Sigmoid colon (tissue), 7 donors: ENCODE measurements around the gene INTS6L. TPM values are rescaled to one million over a fixed set of nuclear protein-coding genes. Genes with fewer than 3 reads are reported as not detected.

ENCODE experiments used
- DNase-seq: peaks from one replicate; pipeline ENCODE4 v3.0.0-alpha.2; 2019
- H3K27ac ChIP-seq, 4 donors: fragments of 200-600 bp; sonication (generic); one replicate each; pipeline ENCODE4 v1.5.1; 2016 to 2019; ENCODE audit warnings: mild to moderate bottlenecking in 1 of 4
- H3K27me3 ChIP-seq, 3 donors: fragments of 200-600 bp; sonication (generic); one replicate each; pipeline ENCODE4 v1.5.1; 2019; ENCODE audit warnings: mild to moderate bottlenecking in 1 of 3
- H3K36me3 ChIP-seq, 4 donors: fragments of 200-600 bp; sonication (generic); one replicate each; pipeline ENCODE4 v1.5.1; 2016 to 2019
- H3K4me1 ChIP-seq, 4 donors: fragments of 200-600 bp; sonication (generic); one replicate each; pipeline ENCODE4 v1.5.1; 2017 to 2019
- H3K4me3 ChIP-seq, 4 donors: fragments of 200-600 bp; sonication (generic); one replicate each; pipeline ENCODE4 v1.5.1; 2017 to 2019; ENCODE audit warnings: mild to moderate bottlenecking in 2 of 4, moderate library complexity in 1 of 4
- H3K9me3 ChIP-seq, 4 donors: fragments of 200-600 bp in 3 of 4; sonication (generic) in 3 of 4; one replicate each; pipeline versions ENCODE4 v1.5.1 to v1.6.1; 2013 to 2019
- CTCF ChIP-seq, 4 experiments: fragments of 450-650 bp in 3 of 4; fragments of 200-600 bp in 1 of 4; IDR thresholded peaks; one replicate each; pipeline ENCODE4 v1.5.1; 2016 to 2019; ENCODE audit warnings: antibody characterized with exemption in 4 of 4, mild to moderate bottlenecking in 3 of 4, moderate library complexity in 2 of 4
- EP300 ChIP-seq, 4 donors: sonication (generic); formaldehyde crosslinking; IDR thresholded peaks; one replicate each; pipeline ENCODE4 v1.6.1; 2017; ENCODE audit warnings: antibody characterized with exemption in 4 of 4
- POLR2A ChIP-seq, 2 donors: fragments of 450-650 bp; IDR thresholded peaks; one replicate each; pipeline ENCODE4 v1.6.1; 2016; ENCODE audit warnings: antibody characterized with exemption in 2 of 2, mild to moderate bottlenecking in 2 of 2, moderate library complexity in 2 of 2
- POLR2AphosphoS5 ChIP-seq, 4 donors: sonication (generic); formaldehyde crosslinking; IDR thresholded peaks; one replicate each; pipeline ENCODE4 v1.6.1; 2017; ENCODE audit warnings: antibody characterized with exemption in 4 of 4
- WGBS, 2 donors: extraction: QIAGEN DNeasy Blood & Tissue Kit; methylation state at CpG; one replicate each; pipeline ENCODE4 v1.1.7; 2013; 5-methylcytosine and 5-hydroxymethylcytosine counted together
- intact Hi-C: fragments of 100-400 bp; cut with DNase I; formaldehyde crosslinking; loops from one replicate; pipeline ENCODE4 v1.15.1; 2023
- polyA plus RNA-seq, 3 donors: library from polyadenylated mRNA; stranded (reverse); fragments of 200-250 nt; gene quantifications; one replicate each; pipeline ENCODE4 v1.2.3, GENCODE V29; 2013
- total RNA-seq, 4 donors: library from RNA; depleted of rRNA; stranded (reverse); fragments of >200 nt; gene quantifications; one replicate each; pipeline ENCODE4 v1.1.0, GENCODE V29; 2016
- donor health status: healthy with polysubstance abuse.
- donor health status: Bipolar disorder and iron deficiency.
- donor health status: healthy.

Gene INTS6L
- total and polyA plus RNA-seq, 7 donors: 2.3 to 10.5 (median 8.7) TPM

GRCh38 chrX:135521405-135522131 is 1.1 kb downstream of the INTS6L start:
- Histone ChIP-seq H3K27ac (peak overlapping the region; percentile 91 to 96 (median 94)), H3K9me3 (no peaks in the 10 kb centered on the region), H3K4me3 (peak overlapping the region; percentile 62 to 80 (median 68)), H3K27me3 (no peaks in the 10 kb centered on the region), H3K36me3 (no peaks in the 10 kb centered on the region), H3K4me1 (peaks cover 0 to 5% (median 0%) of the 10 kb centered on the region in 4 donors)
- 1% methylated on average over 72 of the region's 73 CpGs for WGBS, 2 donors
- peak; percentile 94 for DNase-seq
- peak; percentile 66 to 89 (median 83) for TF ChIP-seq POLR2AphosphoS5 (IDR thresholded peaks at IDR 0.05)
- TF ChIP-seq CTCF (IDR thresholded peaks at IDR 0.05): no peak
- TF ChIP-seq EP300 (IDR thresholded peaks at IDR 0.05): no peak
- peak; percentile 22 to 31 for TF ChIP-seq POLR2A (IDR thresholded peaks at IDR 0.05)
- intact Hi-C loops: loop anchor here (5.0 to 10.0 kb wide), 3 partner anchors 99 to 976 kb away; partner anchors contain the start of genes HTATSF1, MMGT1 and SMIM10L2A

- no peak for DNase-seq
- WGBS, 2 donors: 0 to 1% methylated on average over 9 of the region's 9 CpGs
- Histone ChIP-seq H3K27me3 (no peaks in the 10 kb centered on the region), H3K36me3 (no peaks in the 10 kb centered on the region), H3K27ac (peak overlapping the region; percentile 80 to 95 (median 82)), H3K9me3 (no peaks in the 10 kb centered on the region), H3K4me3 (peak overlapping the region; percentile 32 to 80 (median 68)), H3K4me1 (peaks cover 0 to 5% (median 0%) of the 10 kb centered on the region in 4 donors)
- no peak for TF ChIP-seq EP300 (IDR thresholded peaks at IDR 0.05)
- TF ChIP-seq POLR2AphosphoS5 (IDR thresholded peaks at IDR 0.05): peak in 1 of 4 donors; percentile 2
- no peak for TF ChIP-seq CTCF (IDR thresholded peaks at IDR 0.05)
- no peak for TF ChIP-seq POLR2A (IDR thresholded peaks at IDR 0.05)
- intact Hi-C loops: loop anchor here (5.0 to 10.0 kb wide), 3 partner anchors 100 to 975 kb away; partner anchors contain the start of genes HTATSF1, MMGT1 and SMIM10L2A
These were observed 1.7 kb downstream of the INTS6L start for GRCh38 chrX:135522132-135522530.

- H3K36me3 ChIP-seq: no peaks in the 10 kb centered on the region
- 70 to 76% methylated on average over 20 of the region's 20 CpGs for WGBS, 2 donors
- H3K9me3 ChIP-seq: no peaks in the 10 kb centered on the region
- no peaks in the 10 kb centered on the region for H3K27me3 ChIP-seq
- no peak for DNase-seq
- peaks cover 0 to 5% (median 0%) of the 10 kb centered on the region in 4 donors for H3K4me1 ChIP-seq
- peak overlapping the region; percentile 80 to 95 (median 82) for H3K27ac ChIP-seq
- TF ChIP-seq POLR2A (IDR thresholded peaks at IDR 0.05): no peak
- no peak overlapping the region for H3K4me3 ChIP-seq
- intact Hi-C loops: loop anchor here (5.0 to 10.0 kb wide), 3 partner anchors 101 to 974 kb away; partner anchors contain the start of genes HTATSF1, MMGT1 and SMIM10L2A
These were observed 2.6 kb downstream of the INTS6L start for GRCh38 chrX:135522878-135523693.

- no peak overlapping the region for H3K27ac ChIP-seq
- TF ChIP-seq POLR2AphosphoS5 (IDR thresholded peaks at IDR 0.05): no peak
- no peaks in the 10 kb centered on the region for H3K4me1 ChIP-seq
- intact Hi-C loops: loop anchor here (10.0 kb wide), 1 partner anchor 447 kb away; the partner anchor contains the start of gene MMGT1
- no peaks in the 10 kb centered on the region for H3K9me3 ChIP-seq
- no peak for DNase-seq
- no peaks in the 10 kb centered on the region for H3K36me3 ChIP-seq
- no peaks in the 10 kb centered on the region for H3K27me3 ChIP-seq
- 18 to 68% methylated on average over 5 of the region's 5 CpGs for WGBS, 2 donors
- no peak overlapping the region for H3K4me3 ChIP-seq
These were observed 7.8 kb downstream of the INTS6L start for GRCh38 chrX:135528254-135528653.

- intact Hi-C loops: loop anchor here (10.0 kb wide), 1 partner anchor 446 kb away; the partner anchor contains the start of gene MMGT1
These were observed 8.3 kb downstream of the INTS6L start for GRCh38 chrX:135528756-135529155.

More at GRCh38 chrX:135528756-135529155, 8.3 kb downstream of the INTS6L start:
- H3K9me3 ChIP-seq: no peaks in the 10 kb centered on the region
- no peak for DNase-seq
- no peak overlapping the region for H3K27ac ChIP-seq
- no peaks in the 10 kb centered on the region for H3K4me1 ChIP-seq
- no peaks in the 10 kb centered on the region for H3K36me3 ChIP-seq
- H3K4me3 ChIP-seq: no peak overlapping the region
- TF ChIP-seq POLR2A (IDR thresholded peaks at IDR 0.05) (no peak), CTCF (IDR thresholded peaks at IDR 0.05) (no peak)
- H3K27me3 ChIP-seq: no peaks in the 10 kb centered on the region
- WGBS, 2 donors: 14 to 83% methylated on average over 3 of the region's 3 CpGs
